HepG2 (cell line): ENCODE results near the gene SPINK4. TPM values are rescaled to one million over a fixed set of nuclear protein-coding genes. Genes with fewer than 3 reads are reported as not detected.

Experiments
- HIC2 ChIP-seq: sonication (generic); formaldehyde crosslinking; IDR thresholded peaks from 2 replicates; pipeline ENCODE4 v1.9.0; 2022; ENCODE audit warnings: low read depth, missing genetic modification reagents
- NFYC ChIP-seq: IDR thresholded peaks from 2 replicates; pipeline ENCODE4 v1.6.1; 2016; ENCODE audit warnings: missing genetic modification reagents, missing compliant biosample characterization
- NR1H2 ChIP-seq: sonication (generic); formaldehyde crosslinking; IDR thresholded peaks from 2 replicates; pipeline ENCODE4 v1.8.1; 2022; ENCODE audit warnings: low read depth, missing genetic modification reagents, borderline replicate concordance
- PRDM15 ChIP-seq: sonication (generic); formaldehyde crosslinking; IDR thresholded peaks from 2 replicates; pipeline ENCODE4 v1.4.0; 2020; ENCODE audit warnings: missing genetic modification reagents
- TARDBP ChIP-seq: sonication (generic); formaldehyde crosslinking; IDR thresholded peaks from 2 replicates; pipeline ENCODE4 v1.8.0; 2022; ENCODE audit warnings: mild to moderate bottlenecking, missing genetic modification reagents
- ZHX1 ChIP-seq: sonication (generic); formaldehyde crosslinking; IDR thresholded peaks from 2 replicates; pipeline ENCODE4 v1.8.1; 2022; ENCODE audit warnings: low read depth, mild to moderate bottlenecking, missing genetic modification reagents
- ZIK1 ChIP-seq: sonication (generic); formaldehyde crosslinking; IDR thresholded peaks from 2 replicates; pipeline ENCODE4 v1.5.0; 2020; ENCODE audit warnings: mild to moderate bottlenecking, low read depth, missing genetic modification reagents, borderline replicate concordance
- ZNF20 ChIP-seq: sonication (generic); formaldehyde crosslinking; IDR thresholded peaks from 2 replicates; pipeline ENCODE4 v1.4.0; 2020; ENCODE audit warnings: mild to moderate bottlenecking, moderate library complexity, missing genetic modification reagents
- ZNF264 ChIP-seq: sonication (generic); formaldehyde crosslinking; IDR thresholded peaks from 2 replicates; pipeline ENCODE4 v1.4.0; 2020; ENCODE audit warnings: missing genetic modification reagents
- ZNF292 ChIP-seq: sonication (generic); formaldehyde crosslinking; IDR thresholded peaks from 2 replicates; pipeline ENCODE4 v1.8.1; 2022; ENCODE audit warnings: mild to moderate bottlenecking, low read depth, missing genetic modification reagents, borderline replicate concordance
- ZNF331 ChIP-seq: sonication (generic); formaldehyde crosslinking; IDR thresholded peaks from 2 replicates; pipeline ENCODE4 v1.4.0; 2020; ENCODE audit warnings: missing genetic modification reagents
- ZNF335 ChIP-seq: sonication (generic); formaldehyde crosslinking; IDR thresholded peaks from 2 replicates; pipeline ENCODE4 v1.4.0; 2020; ENCODE audit warnings: missing genetic modification reagents
- ZNF546 ChIP-seq: sonication (generic); formaldehyde crosslinking; conservative IDR thresholded peaks from 2 replicates; pipeline ENCODE4 v1.8.1; 2023; ENCODE audit warnings: mild to moderate bottlenecking, missing genetic modification reagents
- ZNF749 ChIP-seq: sonication (generic); formaldehyde crosslinking; IDR thresholded peaks from 2 replicates; pipeline ENCODE4 v1.8.0; 2022; ENCODE audit warnings: mild to moderate bottlenecking, missing genetic modification reagents, moderate library complexity, borderline replicate concordance
- polyA plus RNA-seq, 8 experiments: library from polyadenylated mRNA; depleted of rRNA in 3 of 8; stranded (reverse) in 7 of 8; unstranded in 1 of 8; fragments of >200 nt; fragmentation: Illumina TruSeq in 4 of 8; extraction: Trizol in 4 of 8; gene quantifications; 2 replicates each; pipeline versions ENCODE4 v1.2.1 to v1.2.3, GENCODE V29; 2011 to 2016; ENCODE audit warnings: low read depth in 4 of 8, missing spikeins in 1 of 8, mixed read lengths in 1 of 8; ENCODE audit not compliant: insufficient read depth in 1 of 8
- total RNA-seq, 5 experiments: library from RNA; depleted of rRNA; stranded (reverse); fragments of >200 nt; fragmentation: Illumina TruSeq; extraction: Trizol; gene quantifications; 2 replicates each; pipeline ENCODE4 v1.2.3, GENCODE V29; 2016; ENCODE audit warnings: low read depth in 1 of 5
- TF ChIP-seq, protein P1 (sequence below): sonication (generic); formaldehyde crosslinking; IDR thresholded peaks from 2 replicates; pipeline ENCODE4 v1.4.0; 2020; ENCODE audit warnings: missing genetic modification reagents
- TF ChIP-seq, protein P2 (sequence below): IDR thresholded peaks from 2 replicates; pipeline ENCODE4 v1.6.1; 2016; ENCODE audit warnings: missing genetic modification reagents, missing compliant biosample characterization

The SPINK4 gene
- total and polyA plus RNA-seq, 2 of the 13 experiments (the other 11 are each of a cell fraction or from before 2014, with no cell fraction given), result 0.53 to 3.4 TPM

GRCh38 chr9:33290247-33291030, 50.5 kb downstream of the SPINK4 start, which contains the start of gene NFX1 (continued):
- TF ChIP-seq HIC2 (CRISPR knock-in tag), result peak; percentile 51; the same call in 1 of the 2 replicates
- TF ChIP-seq NFYC (CRISPR knock-in tag), result peak; percentile 70
- no peak; the same call in 1 of the 2 replicates for TF ChIP-seq ZNF264 (CRISPR knock-in tag)
- peak; percentile 84; the same call in 1 of the 2 replicates for TF ChIP-seq ZNF546 (CRISPR knock-in tag)
- peak; percentile 92 for TF ChIP-seq ZNF335 (CRISPR knock-in tag)
- 0 out of 2 replicates have a peak, but pooled peaks have one; percentile 36 for TF ChIP-seq PRDM15 (CRISPR knock-in tag)
- TF ChIP-seq ZNF292, result no peak; the same call in 1 of the 2 replicates
- TF ChIP-seq, protein P1, sequence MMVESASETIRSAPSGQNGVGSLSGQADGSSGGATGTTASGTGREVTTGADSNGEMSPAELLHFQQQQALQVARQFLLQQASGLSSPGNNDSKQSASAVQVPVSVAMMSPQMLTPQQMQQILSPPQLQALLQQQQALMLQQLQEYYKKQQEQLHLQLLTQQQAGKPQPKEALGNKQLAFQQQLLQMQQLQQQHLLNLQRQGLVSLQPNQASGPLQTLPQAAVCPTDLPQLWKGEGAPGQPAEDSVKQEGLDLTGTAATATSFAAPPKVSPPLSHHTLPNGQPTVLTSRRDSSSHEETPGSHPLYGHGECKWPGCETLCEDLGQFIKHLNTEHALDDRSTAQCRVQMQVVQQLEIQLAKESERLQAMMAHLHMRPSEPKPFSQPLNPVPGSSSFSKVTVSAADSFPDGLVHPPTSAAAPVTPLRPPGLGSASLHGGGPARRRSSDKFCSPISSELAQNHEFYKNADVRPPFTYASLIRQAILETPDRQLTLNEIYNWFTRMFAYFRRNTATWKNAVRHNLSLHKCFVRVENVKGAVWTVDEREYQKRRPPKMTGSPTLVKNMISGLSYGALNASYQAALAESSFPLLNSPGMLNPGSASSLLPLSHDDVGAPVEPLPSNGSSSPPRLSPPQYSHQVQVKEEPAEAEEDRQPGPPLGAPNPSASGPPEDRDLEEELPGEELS (CRISPR knock-in tag), result peak; percentile 66
- TF ChIP-seq ZNF331 (CRISPR knock-in tag), result peak; percentile 86
- TF ChIP-seq NR1H2, result no peak
- TF ChIP-seq ZHX1 (CRISPR knock-in tag), result peak; percentile 88
- TF ChIP-seq, protein P2, sequence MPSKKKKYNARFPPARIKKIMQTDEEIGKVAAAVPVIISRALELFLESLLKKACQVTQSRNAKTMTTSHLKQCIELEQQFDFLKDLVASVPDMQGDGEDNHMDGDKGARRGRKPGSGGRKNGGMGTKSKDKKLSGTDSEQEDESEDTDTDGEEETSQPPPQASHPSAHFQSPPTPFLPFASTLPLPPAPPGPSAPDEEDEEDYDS (CRISPR knock-in tag), result peak; percentile 79
- TF ChIP-seq ZIK1 (CRISPR knock-in tag), result no peak; the same call in 1 of the 2 replicates
- TF ChIP-seq ZNF20 (CRISPR knock-in tag), result peak; percentile 69; the same call in 1 of the 2 replicates
- no peak for TF ChIP-seq ZNF749 (CRISPR knock-in tag)
- peak; percentile 89 for TF ChIP-seq TARDBP
